AG20443 (cell line): ENCODE measurements around the gene GNAT3.

Experiments used
- DNase-seq: peaks from one replicate; pipeline ENCODE4 v3.0.0; 2012; ENCODE audit warnings: low spot score, mixed read lengths

GNAT3 gene

GRCh38 chr7:80463272-80463920 is 48.5 kb downstream of the GNAT3 start:
- no peak for DNase-seq

DNA sequence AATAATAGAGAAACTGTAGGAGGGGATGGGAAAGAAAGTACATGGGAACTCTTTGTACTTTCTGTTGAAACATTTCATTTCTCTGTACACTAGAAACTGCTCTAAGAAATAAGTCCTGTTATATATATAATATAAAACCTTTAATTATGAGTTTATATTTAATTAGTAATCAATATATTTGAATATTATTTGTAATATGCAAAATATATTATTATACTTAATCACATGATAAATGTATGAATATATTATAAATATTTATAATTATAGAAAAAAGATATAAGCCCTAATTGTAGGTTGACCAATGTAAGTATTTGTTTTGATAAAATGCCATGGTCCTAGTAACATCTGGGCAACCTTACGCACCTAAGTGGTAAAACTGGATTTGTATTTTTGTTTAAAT is 51.0 kb downstream of the GNAT3 start:
- DNase-seq = no peak

DNA sequence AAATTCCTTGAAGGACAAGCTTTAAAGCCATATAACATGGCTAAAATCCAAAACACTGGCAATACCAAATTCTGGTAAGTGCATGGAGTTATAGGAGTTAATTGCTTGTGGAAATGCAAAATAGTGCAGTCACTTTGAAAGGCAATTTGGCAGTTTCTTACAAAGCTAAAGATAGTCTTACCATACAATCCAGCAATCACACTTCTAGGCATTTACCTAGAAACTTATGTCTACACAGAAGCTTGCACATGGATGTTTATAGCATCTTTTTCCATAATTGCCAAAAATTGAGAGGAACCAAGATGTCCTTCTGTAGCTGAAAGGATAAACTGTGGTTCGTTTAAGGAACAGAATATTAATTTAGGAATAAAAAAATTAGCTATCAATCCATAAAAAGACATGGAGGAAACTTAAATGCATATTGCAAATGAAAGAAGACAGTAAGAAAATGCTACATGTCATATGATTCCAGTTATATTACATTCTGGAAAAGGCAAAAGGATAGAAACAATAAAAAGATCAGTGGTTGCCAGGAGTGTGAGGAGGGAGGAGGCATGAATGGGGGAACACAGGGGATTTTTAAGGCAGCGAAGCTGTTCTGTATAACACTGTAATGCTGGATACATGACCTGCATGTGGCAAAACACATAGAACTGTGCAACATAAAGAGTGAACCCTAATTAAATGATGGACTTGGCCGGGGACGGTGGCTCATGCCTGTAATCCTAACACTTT is 51.9 kb downstream of the GNAT3 start:
- no peak for DNase-seq

- no peak for DNase-seq
Observed at GRCh38 chr7:80458822-80459725, 52.8 kb downstream of the GNAT3 start.

GRCh38 chr7:80453699-80454340 is 58.0 kb downstream of the GNAT3 start:
- peak; percentile 11 for DNase-seq

DNA sequence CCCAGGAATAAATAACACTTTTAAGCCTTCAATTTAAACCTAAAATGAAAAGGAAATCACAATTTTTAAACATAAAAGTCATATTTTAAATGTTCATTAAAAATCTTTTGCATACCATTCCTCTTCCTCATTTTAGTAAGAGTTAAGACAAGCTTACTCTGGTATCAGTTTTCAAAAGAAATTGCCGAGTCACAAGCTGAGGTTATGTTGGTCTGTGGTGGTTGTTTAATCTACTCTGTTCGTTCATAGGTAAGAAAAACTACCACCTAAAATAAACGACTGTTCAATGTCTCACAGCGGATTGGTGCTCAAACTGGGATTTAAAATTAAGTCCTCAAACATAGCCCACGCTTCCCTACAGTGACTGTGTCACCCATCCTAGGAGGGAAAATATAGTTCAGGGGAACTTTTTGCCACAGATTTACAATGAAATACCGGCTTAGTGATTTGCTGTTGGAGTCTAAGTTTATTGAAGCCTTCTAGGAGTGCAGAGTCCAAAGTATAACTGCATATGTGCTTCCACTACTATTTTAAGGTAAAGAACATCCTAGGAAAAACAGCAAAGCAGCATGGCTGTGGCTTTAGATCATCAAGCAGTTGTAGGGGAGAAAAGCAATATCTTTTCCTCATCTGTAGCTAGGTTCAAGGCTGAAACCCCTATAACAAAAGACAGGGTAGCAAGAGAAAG is 61.1 kb downstream of the GNAT3 start:
- peak; percentile 12 for DNase-seq

GRCh38 chr7:80449836-80450235 is 62.0 kb downstream of the GNAT3 start:
- DNase-seq = no peak

DNA sequence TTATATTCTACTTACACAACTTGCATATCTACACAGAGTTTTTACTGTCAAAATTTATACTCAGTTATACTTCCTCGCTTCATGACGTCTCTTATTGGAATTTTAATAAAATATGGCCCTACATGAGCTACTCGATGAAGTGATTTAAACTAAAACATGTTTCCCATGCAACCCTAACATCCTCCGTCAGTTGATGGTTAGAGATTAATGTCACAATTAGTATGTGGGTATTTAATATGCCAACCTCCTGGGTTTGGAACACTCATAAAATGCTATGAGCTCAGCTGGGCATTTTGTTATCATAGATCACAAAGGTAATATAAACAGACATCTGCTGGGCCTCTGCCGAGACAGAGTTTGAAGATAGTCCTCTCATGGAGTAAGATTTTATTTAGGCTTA is 66.5 kb downstream of the GNAT3 start:
- no peak for DNase-seq

DNA sequence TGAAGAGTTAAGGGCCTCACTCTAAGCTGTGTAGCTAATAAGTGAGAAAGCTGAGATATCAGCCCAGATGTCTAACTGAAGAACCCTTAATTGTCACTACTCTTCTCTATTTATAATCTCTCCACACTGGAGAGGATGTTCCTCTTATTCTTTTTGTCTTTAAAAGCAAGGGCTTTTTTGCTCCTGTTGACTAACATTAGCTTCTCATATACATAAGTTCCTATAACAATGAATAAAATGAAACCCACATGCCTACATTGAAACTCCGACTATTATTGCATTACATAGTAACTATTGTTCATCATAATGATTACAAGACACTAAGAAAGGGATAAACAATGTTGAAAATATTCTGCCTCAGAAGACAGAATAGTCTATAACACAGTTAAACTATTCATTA is 67.1 kb downstream of the GNAT3 start:
- DNase-seq = no peak

GRCh38 chr7:80443325-80443724 is 68.5 kb downstream of the GNAT3 start:
- DNase-seq = no peak

DNA sequence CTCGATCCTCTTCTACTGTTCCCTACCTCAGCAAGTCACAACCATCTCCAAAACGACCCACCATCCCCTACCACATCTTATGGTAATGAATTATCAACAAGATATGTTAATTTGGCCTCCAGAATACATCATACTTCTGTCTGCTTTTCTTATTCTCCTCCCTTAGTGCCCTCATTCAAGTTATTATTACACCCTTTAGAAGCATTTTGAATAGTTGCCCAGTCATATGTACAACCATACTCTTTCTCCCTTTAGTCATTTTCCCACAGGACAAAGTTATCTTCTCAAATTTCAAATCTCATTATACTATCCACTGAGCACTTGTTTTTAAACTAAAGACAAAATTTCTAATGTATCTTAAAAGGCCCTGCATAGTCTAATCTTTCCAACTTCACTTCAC is 71.0 kb downstream of the GNAT3 start:
- no peak for DNase-seq

DNA sequence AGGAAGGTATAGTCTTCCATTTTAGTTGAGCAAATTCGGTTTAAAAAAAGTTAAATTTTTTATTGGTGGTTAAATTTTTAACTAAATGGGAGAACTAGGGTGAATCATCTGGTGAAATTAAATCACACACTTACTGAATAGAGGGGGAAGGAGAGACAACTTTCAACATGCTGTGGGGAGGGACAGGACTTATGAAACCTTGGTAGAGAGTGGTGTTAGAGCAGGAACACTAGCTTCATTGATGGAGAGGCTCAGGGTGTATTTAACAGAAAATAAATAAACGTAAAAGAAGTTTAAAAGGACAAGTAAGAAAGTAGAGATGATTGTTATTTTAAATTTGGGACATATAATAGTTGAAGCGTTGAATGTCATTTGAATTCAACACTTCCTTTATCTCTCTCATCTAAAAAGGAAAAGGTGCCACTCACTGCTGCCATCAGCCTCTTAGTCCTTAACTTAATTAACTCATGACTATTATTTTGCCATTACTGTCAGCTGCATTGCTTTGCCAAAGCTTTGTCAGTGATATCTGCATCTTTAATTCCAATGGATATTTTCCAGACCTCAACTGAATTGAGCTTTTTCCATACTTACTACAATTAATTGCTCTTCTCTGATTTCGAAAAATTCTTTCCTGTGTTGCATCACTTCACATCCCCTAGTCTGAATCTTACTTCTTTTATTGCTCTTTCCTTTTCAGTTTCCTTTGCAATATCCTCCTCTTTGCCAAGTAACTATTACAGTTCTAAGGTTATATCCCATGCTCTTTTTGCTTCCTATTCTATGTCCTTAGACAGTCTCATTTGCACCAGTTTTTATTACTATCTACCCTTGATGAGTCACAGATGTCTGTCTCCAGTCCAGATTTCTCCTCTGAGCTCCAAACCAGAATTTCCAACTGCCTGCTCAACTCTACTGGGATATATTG is 71.7 kb downstream of the GNAT3 start:
- peak; percentile 62 for DNase-seq

DNA sequence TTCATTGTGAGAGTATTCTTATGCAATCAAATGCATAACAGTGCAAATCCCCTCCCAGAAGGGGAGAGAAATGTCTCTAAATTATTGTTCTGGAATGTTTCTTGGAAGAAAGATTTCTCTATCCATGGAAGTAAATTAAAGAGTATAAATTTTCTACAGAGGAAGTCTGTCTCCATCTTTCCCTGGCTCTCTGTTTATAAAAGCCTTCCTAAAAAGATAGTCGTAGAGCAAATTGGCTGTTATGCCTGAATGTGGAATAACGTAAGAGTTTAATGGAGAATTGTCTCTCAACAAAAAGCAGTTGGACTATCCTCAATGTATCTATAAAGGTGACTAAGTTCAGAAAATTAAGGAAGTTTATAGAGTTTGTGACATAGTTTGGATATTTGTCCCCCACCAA is 76.3 kb downstream of the GNAT3 start:
- no peak for DNase-seq

DNA sequence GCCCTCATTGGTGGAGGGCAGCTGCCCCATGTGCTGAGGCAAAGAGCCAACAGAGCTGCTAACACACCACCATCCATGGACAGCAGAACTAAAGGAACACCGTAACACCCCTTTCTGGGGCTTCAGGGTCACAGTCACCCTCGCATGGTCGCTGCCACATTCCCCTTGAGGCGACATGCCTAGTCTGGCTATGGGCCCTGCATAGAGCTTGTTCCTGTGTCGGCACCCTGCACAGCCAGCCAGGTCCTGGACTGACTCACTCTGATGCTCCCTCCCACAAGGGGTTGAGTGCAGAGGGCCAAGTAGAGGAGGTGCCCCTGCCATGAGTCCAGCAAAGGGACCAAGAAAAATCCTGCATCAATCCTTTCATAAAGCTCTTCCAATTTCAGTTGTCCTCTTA is 77.8 kb downstream of the GNAT3 start:
- DNase-seq = no peak

DNA sequence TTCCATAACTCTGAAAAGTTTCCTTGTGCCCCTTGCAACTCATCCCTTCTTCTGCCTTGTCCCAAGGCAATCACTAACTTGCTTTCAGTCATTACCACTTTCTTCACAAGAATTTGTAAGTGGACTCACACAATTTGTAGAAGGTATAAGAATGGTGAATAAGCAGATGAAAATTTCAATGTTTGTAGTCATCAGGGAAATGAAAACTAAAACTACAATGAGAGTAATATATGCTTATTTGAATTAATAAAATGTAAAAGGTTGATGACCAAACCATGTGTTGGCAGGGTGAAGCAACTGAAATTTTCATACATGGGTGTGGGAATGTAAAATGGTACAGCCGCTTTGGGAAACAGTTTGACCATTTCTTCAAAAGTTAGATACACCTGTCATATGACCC is 79.7 kb downstream of the GNAT3 start:
- no peak for DNase-seq

GRCh38 chr7:80429181-80429580 is 82.7 kb downstream of the GNAT3 start:
- no peak for DNase-seq

GRCh38 chr7:80428161-80429054 is 83.5 kb downstream of the GNAT3 start:
- DNase-seq = peak; percentile 61

- no peak for DNase-seq
Observed at GRCh38 chr7:80427218-80427617, 84.6 kb downstream of the GNAT3 start.

DNA sequence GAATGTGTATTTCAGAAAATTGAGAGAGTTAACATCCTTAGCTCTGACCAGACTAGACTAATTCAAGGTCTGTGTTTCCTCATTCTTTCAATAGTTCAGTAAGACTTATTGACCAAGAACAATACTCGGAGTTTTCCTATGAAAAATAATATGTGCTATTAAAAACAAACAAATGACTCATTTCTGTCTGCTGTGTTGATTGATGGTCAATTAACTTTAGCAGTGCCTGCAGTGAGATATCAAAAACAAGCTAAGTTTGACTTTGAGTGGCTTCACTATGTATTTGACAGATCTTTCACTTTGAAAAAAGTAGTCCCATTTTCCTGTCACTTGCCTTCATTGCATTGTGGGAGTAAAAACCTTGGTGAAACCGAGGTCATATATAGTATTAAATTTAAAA is 91.0 kb downstream of the GNAT3 start:
- DNase-seq = no peak
